Measurements from ENCODE around the gene DPRX.

DPRX gene

GRCh38 chr19:53631949-53632407, at the start of gene DPRX:
Gene DPRX, plus strand, starts transcription at chr19:53631999. Its CDS starts 108 bp downstream, at chr19:53632107.
- DNase-seq (ENCODE audit: low read depth in 2 of 2): no peak

- no peak for DNase-seq (ENCODE audit: low read depth in 2 of 2)
These were observed 48.6 kb upstream of the DPRX start for GRCh38 chr19:53583181-53583580.

- DNase-seq (ENCODE audit: low read depth in 2 of 2): no peak
These were observed 45.5 kb upstream of the DPRX start for GRCh38 chr19:53586277-53586691.

- DNase-seq (ENCODE audit: low read depth in 2 of 2): no peak
These were observed 36.8 kb upstream of the DPRX start for GRCh38 chr19:53594811-53595509.

- DNase-seq (ENCODE audit: low read depth in 2 of 2): no peak
These were observed 36.3 kb upstream of the DPRX start for GRCh38 chr19:53595510-53595867.

GRCh38 chr19:53596056-53596455, 35.7 kb upstream of the DPRX start:
- DNase-seq (ENCODE audit: low read depth in 2 of 2): no peak

GRCh38 chr19:53597023-53597422, 34.8 kb upstream of the DPRX start:
- DNase-seq (ENCODE audit: low read depth in 2 of 2): no peak

GRCh38 chr19:53598361-53598760, 33.4 kb upstream of the DPRX start:
- no peak for DNase-seq (ENCODE audit: low read depth in 2 of 2)

- DNase-seq (ENCODE audit: low read depth in 2 of 2): no peak
These were observed 31.6 kb upstream of the DPRX start for GRCh38 chr19:53600217-53600616.

GRCh38 chr19:53606031-53606430, 25.8 kb upstream of the DPRX start:
- DNase-seq (ENCODE audit: low read depth in 2 of 2): no peak

- DNase-seq (ENCODE audit: low read depth in 2 of 2): no peak
These were observed 23.4 kb upstream of the DPRX start for GRCh38 chr19:53608381-53608780.

- DNase-seq (ENCODE audit: low read depth in 2 of 2): no peak
These were observed 18.9 kb upstream of the DPRX start for GRCh38 chr19:53612762-53613526.

GRCh38 chr19:53621885-53622740, 9.7 kb upstream of the DPRX start:
- DNase-seq (ENCODE audit: low read depth in 2 of 2): no peak

GRCh38 chr19:53624771-53625545, 6.8 kb upstream of the DPRX start:
- no peak for DNase-seq (ENCODE audit: low read depth in 2 of 2)

GRCh38 chr19:53626486-53626885, 5.3 kb upstream of the DPRX start:
- DNase-seq (ENCODE audit: low read depth in 2 of 2): no peak

GRCh38 chr19:53626976-53627375, 4.8 kb upstream of the DPRX start:
- no peak for DNase-seq (ENCODE audit: low read depth in 2 of 2)

GRCh38 chr19:53634768-53635167, 3.0 kb downstream of the DPRX start:
- DNase-seq (ENCODE audit: low read depth in 2 of 2): no peak

GRCh38 chr19:53639471-53639870, 7.7 kb downstream of the DPRX start:
- DNase-seq (ENCODE audit: low read depth in 2 of 2): no peak

GRCh38 chr19:53642381-53643099, 10.7 kb downstream of the DPRX start:
- no peak for DNase-seq (ENCODE audit: low read depth in 2 of 2)

- no peak for DNase-seq (ENCODE audit: low read depth in 2 of 2)
These were observed 12.4 kb downstream of the DPRX start for GRCh38 chr19:53644061-53644816.
